IMR-90 (cell line): ENCODE results near the gene PLEKHS1. TPM values are rescaled to one million over a fixed set of nuclear protein-coding genes. Genes with fewer than 3 reads are reported as not detected.

ENCODE experiments used
- ATAC-seq: fragments of 200-7000 bp; cut with Tn5 transposase; 2 replicates; pipeline ENCODE4 v1.9.1; 2020; ENCODE audit warnings: low read depth, mild to moderate bottlenecking, moderate library complexity
- BruUV-seq: library from RNA; stranded (reverse); fragments of 400-500 nt; replicated peaks from 2 replicates; lab custom pipeline; 2021; lab: Mats Ljungman, UMichigan
- CTCF ChIA-PET: fragments of 300-600 bp; formaldehyde crosslinking; extraction: SDS; loops from one replicate; lab custom pipeline; 2021; ENCODE audit warnings: antibody characterized with exemption; lab: Yijun Ruan, JAX
- POLR2A ChIA-PET: fragments of 300-600 bp; sonication (Branson Sonifier 250); formaldehyde crosslinking; loops from one replicate; lab custom pipeline; 2022; ENCODE audit warnings: antibody characterized with exemption; ENCODE audit not compliant: unreplicated experiment; lab: Charles Lee
- DNase-seq: peaks from one replicate; pipeline ENCODE4 v3.0.0; 2013
- H2AFZ ChIP-seq: replicated peaks from 2 replicates; pipeline ENCODE3; 2013; ENCODE audit warnings: low read length, mild to moderate bottlenecking; ENCODE audit not compliant: poor library complexity
- H2AK5ac ChIP-seq: 2 replicates; pipeline ENCODE4 v1.6.1; 2013; ENCODE audit warnings: low read depth, low read length, inconsistent platforms
- H2AK9ac ChIP-seq: replicated peaks from 2 replicates; pipeline ENCODE3; 2013; ENCODE audit warnings: mild to moderate bottlenecking, low read depth, low read length, moderate library complexity; ENCODE audit not compliant: poor library complexity
- H2BK120ac ChIP-seq: 2 replicates; pipeline ENCODE4 v1.6.1; 2013; ENCODE audit warnings: low read depth, low read length, inconsistent platforms
- H2BK15ac ChIP-seq: 3 replicates; pipeline ENCODE4 v1.6.1; 2013; ENCODE audit warnings: low read depth, low read length, inconsistent platforms
- H2BK20ac ChIP-seq: 2 replicates; pipeline ENCODE4 v1.6.1; 2013; ENCODE audit warnings: low read depth, mild to moderate bottlenecking, inconsistent platforms, low read length, moderate library complexity
- H2BK5ac ChIP-seq: 2 replicates; pipeline ENCODE4 v1.6.1; 2013; ENCODE audit warnings: mild to moderate bottlenecking, low read depth, low read length, inconsistent platforms; ENCODE audit not compliant: poor library complexity, severe bottlenecking
- H3K14ac ChIP-seq: replicated peaks from 2 replicates; pipeline ENCODE4 v1.6.1; 2013; ENCODE audit warnings: low read depth, low read length, inconsistent platforms
- H3K18ac ChIP-seq: 2 replicates; pipeline ENCODE4 v1.6.1; 2013; ENCODE audit warnings: low read depth, low read length, control low read depth
- H3K23ac ChIP-seq: 2 replicates; pipeline ENCODE4 v1.6.1; 2013; ENCODE audit warnings: low read depth, low read length, inconsistent platforms
- H3K27ac ChIP-seq: 2 replicates; pipeline ENCODE4 v1.5.1; 2013; ENCODE audit warnings: mild to moderate bottlenecking, control low read depth, low read length; ENCODE audit not compliant: insufficient read depth
- H3K27me3 ChIP-seq: 2 replicates; pipeline ENCODE4 v1.6.1; 2013; ENCODE audit warnings: low read length; ENCODE audit not compliant: control insufficient read depth, insufficient read depth
- H3K36me3 ChIP-seq: 2 replicates; pipeline ENCODE4 v1.6.1; 2013; ENCODE audit warnings: low read length, mixed read lengths; ENCODE audit not compliant: control insufficient read depth, insufficient read depth
- H3K4ac ChIP-seq: 2 replicates; pipeline ENCODE4 v1.6.1; 2013; ENCODE audit warnings: low read depth, low read length, inconsistent platforms
- H3K4me1 ChIP-seq: 2 replicates; pipeline ENCODE4 v1.6.1; 2013; ENCODE audit warnings: low read length, mixed read lengths; ENCODE audit not compliant: control insufficient read depth, insufficient read depth
- H3K4me2 ChIP-seq: 2 replicates; pipeline ENCODE4 v1.6.1; 2013; ENCODE audit warnings: low read depth, mild to moderate bottlenecking, control low read depth, low read length, moderate library complexity
- H3K4me3 ChIP-seq: 2 replicates; pipeline ENCODE4 v1.5.1; 2013; ENCODE audit warnings: low read depth, mild to moderate bottlenecking, control low read depth, low read length, moderate library complexity; ENCODE audit not compliant: insufficient read depth
- H3K56ac ChIP-seq: 2 replicates; pipeline ENCODE4 v1.6.1; 2013; ENCODE audit warnings: low read length, inconsistent platforms; ENCODE audit not compliant: insufficient read depth; ENCODE audit errors: extremely low read depth
- H3K79me1 ChIP-seq, 2 experiments: 2 replicates each; pipeline ENCODE4 v1.6.1; 2013; ENCODE audit warnings: low read length in 2 of 2, inconsistent platforms in 1 of 2, low read depth in 1 of 2
- H3K9ac ChIP-seq: 2 replicates; pipeline ENCODE4 v1.6.1; 2013; ENCODE audit warnings: low read depth, low read length, control low read depth
- H3K9me1 ChIP-seq: 2 replicates; pipeline ENCODE4 v1.6.1; 2013; ENCODE audit warnings: low read length, inconsistent platforms; ENCODE audit not compliant: insufficient read depth
- H3K9me3 ChIP-seq: 2 replicates; pipeline ENCODE4 v1.6.1; 2013; ENCODE audit warnings: low read length; ENCODE audit not compliant: control insufficient read depth, insufficient read depth
- H4K20me1 ChIP-seq: 2 replicates; pipeline ENCODE4 v1.6.1; 2013; ENCODE audit warnings: low read length, inconsistent platforms; ENCODE audit not compliant: insufficient read depth
- H4K5ac ChIP-seq: 2 replicates; pipeline ENCODE4 v1.6.1; 2013; ENCODE audit warnings: mild to moderate bottlenecking, low read depth, low read length, control low read depth
- H4K8ac ChIP-seq, 2 experiments: 2 replicates each; pipeline ENCODE4 v1.6.1; 2013; ENCODE audit warnings: low read depth in 2 of 2, low read length in 2 of 2, control low read depth in 1 of 2, inconsistent platforms in 1 of 2
- H4K91ac ChIP-seq: 2 replicates; pipeline ENCODE4 v1.6.1; 2013; ENCODE audit warnings: low read depth, low read length, inconsistent platforms; ENCODE audit not compliant: insufficient read depth
- BHLHE40 ChIP-seq: fragments of 150-350 bp; IDR thresholded peaks from 2 replicates; pipeline ENCODE4 v1.6.1; 2016; ENCODE audit warnings: mild to moderate bottlenecking, low read depth, low read length
- CEBPB ChIP-seq: IDR thresholded peaks from 2 replicates; pipeline ENCODE4 v1.6.1; 2012; ENCODE audit warnings: low read depth, low read length, improper control_type of control experiment
- CHD1 ChIP-seq: IDR thresholded peaks from 2 replicates; pipeline ENCODE4 v1.6.1; 2012; ENCODE audit warnings: low read depth, low read length, improper control_type of control experiment
- CTCF ChIP-seq: conservative IDR thresholded peaks from 2 replicates; pipeline ENCODE4 v1.5.1; 2012; ENCODE audit warnings: mild to moderate bottlenecking, low read depth, low read length, improper control_type of control experiment
- ELK1 ChIP-seq: fragments of 150-350 bp; IDR thresholded peaks from 2 replicates; pipeline ENCODE4 v1.6.1; 2016; ENCODE audit warnings: low read depth, mild to moderate bottlenecking, low read length, moderate library complexity, borderline replicate concordance
- FOS ChIP-seq: fragments of 150-350 bp; IDR thresholded peaks from 2 replicates; pipeline ENCODE4 v1.6.1; 2016; ENCODE audit warnings: low read depth, low read length
- MAFK ChIP-seq: IDR thresholded peaks from 2 replicates; pipeline ENCODE4 v1.6.1; 2012; ENCODE audit warnings: low read depth, low read length, improper control_type of control experiment
- MAZ ChIP-seq: IDR thresholded peaks from 2 replicates; pipeline ENCODE4 v1.6.1; 2012; ENCODE audit warnings: low read depth, mild to moderate bottlenecking, low read length, improper control_type of control experiment, moderate library complexity, borderline replicate concordance
- MXI1 ChIP-seq: IDR thresholded peaks from 2 replicates; pipeline ENCODE4 v1.6.1; 2012; ENCODE audit warnings: low read depth, mild to moderate bottlenecking, low read length, moderate library complexity, borderline replicate concordance
- NFE2L2 ChIP-seq: fragments of 150-350 bp; IDR thresholded peaks from 2 replicates; pipeline ENCODE4 v1.6.1; 2016; ENCODE audit warnings: low read depth, mild to moderate bottlenecking, low read length
- POLR2A ChIP-seq: IDR thresholded peaks from 2 replicates; pipeline ENCODE4 v1.6.1; 2012; ENCODE audit warnings: mild to moderate bottlenecking, low read depth, low read length
- RAD21 ChIP-seq: IDR thresholded peaks from 2 replicates; pipeline ENCODE4 v1.6.1; 2012; ENCODE audit warnings: low read length, improper control_type of control experiment
- RCOR1 ChIP-seq: IDR thresholded peaks from 2 replicates; pipeline ENCODE4 v1.6.1; 2012; ENCODE audit warnings: mild to moderate bottlenecking, low read length, improper control_type of control experiment; ENCODE audit not compliant: insufficient replicate concordance
- RFX5 ChIP-seq: IDR thresholded peaks from 2 replicates; pipeline ENCODE4 v1.8.0; 2012; ENCODE audit warnings: low read depth, mild to moderate bottlenecking, low read length, moderate library complexity
- SMC3 ChIP-seq: fragments of 150-350 bp; IDR thresholded peaks from 2 replicates; pipeline ENCODE4 v1.6.1; 2016; ENCODE audit warnings: low read depth, mild to moderate bottlenecking, antibody characterized with exemption, low read length, moderate library complexity
- USF2 ChIP-seq: fragments of 150-350 bp; IDR thresholded peaks from 2 replicates; pipeline ENCODE4 v1.6.1; 2017; ENCODE audit warnings: mild to moderate bottlenecking, antibody characterized with exemption, low read length, low read depth
- WGBS, 2 experiments: methylation state at CpG; one replicate each; pipeline versions ENCODE4 v1.1.5 to v1.1.7; 2013; ENCODE audit warnings: missing lambda C conversion rate in 2 of 2; ENCODE audit not compliant: insufficient read length in 1 of 2; ENCODE audit errors: extremely low coverage in 2 of 2; 5-methylcytosine and 5-hydroxymethylcytosine counted together
- dilution Hi-C: fragments of 300-500 bp; cut with HindIII; formaldehyde crosslinking; loops from one replicate; pipeline ENCODE4 v1.14.3; 2018; ENCODE audit warnings: low sequenced_read_pairs; ENCODE audit not compliant: unreplicated experiment
- in situ Hi-C: fragments of 300-500 bp; cut with MboI; formaldehyde crosslinking; loops from 3 replicates; pipeline ENCODE4 v1.14.3; 2019; ENCODE audit warnings: low sequenced_read_pairs, inconsistent platforms, mixed read lengths
- intact Hi-C: fragments of 100-400 bp; cut with micrococcal nuclease; formaldehyde crosslinking; loops from 2 replicates; pipeline ENCODE4 v1.10.0; 2022
- polyA plus RNA-seq, 3 experiments: library from polyadenylated mRNA; depleted of rRNA; stranded (reverse); fragments of >200 nt; gene quantifications; 2 replicates each; pipeline ENCODE4 v1.2.3, GENCODE V29; 2012; ENCODE audit warnings: low replicate concordance in 1 of 3
- total RNA-seq: library from RNA; depleted of rRNA; stranded (reverse); fragments of >200 nt; gene quantifications from 2 replicates; pipeline ENCODE4 v1.2.3, GENCODE V29; 2012

PLEKHS1 gene
- total and polyA plus RNA-seq, 2 of the 4 experiments (the other 2 are of a cell fraction) = not detected

- H3K18ac ChIP-seq = no peak overlapping the region
- POLR2A ChIA-PET = no interaction called here
- H3K27ac ChIP-seq = no peak overlapping the region
Measured at GRCh38 chr10:113754125-113754524, 2.6 kb downstream of the PLEKHS1 start.

More at GRCh38 chr10:113754125-113754524, 2.6 kb downstream of the PLEKHS1 start:
- Histone ChIP-seq H2BK20ac (no peak overlapping the region), H3K4me2 (no peak overlapping the region), H2AK5ac (no peak overlapping the region), H2AK9ac (no peak overlapping the region), H4K8ac (no peak overlapping the region), H3K9me1 (no peaks in the 10 kb centered on the region), H2BK15ac (no peak overlapping the region), H3K4ac (no peak overlapping the region), H3K79me1 (no peaks in the 10 kb centered on the region), H3K9me3 (no peaks in the 10 kb centered on the region), H3K4me1 (no peaks in the 10 kb centered on the region), H3K4me3 (no peak overlapping the region), H4K5ac (no peak overlapping the region), H3K9ac (no peak overlapping the region), H2BK120ac (no peak overlapping the region), H4K91ac (no peak overlapping the region), H2BK5ac (no peak overlapping the region), H3K23ac (no peak overlapping the region), H4K20me1 (no peaks in the 10 kb centered on the region), H3K27me3 (peaks cover 6% of the 10 kb centered on the region; the same call in 1 of the 2 replicates), H3K56ac (no peak overlapping the region), H2AFZ (no peak overlapping the region), H3K14ac (no peak overlapping the region), H3K36me3 (no peaks in the 10 kb centered on the region)
- DNase-seq = no peak
- TF ChIP-seq MAFK (no peak), RCOR1 (no peak), CEBPB (no peak), POLR2A (no peak), SMC3 (no peak), CTCF (no peak), NFE2L2 (no peak), BHLHE40 (no peak), USF2 (no peak), MXI1 (no peak), RFX5 (no peak), CHD1 (no peak), MAZ (no peak), ELK1 (no peak), FOS (no peak), RAD21 (no peak)
- intact Hi-C loops = no loop called here
- dilution Hi-C loops = no loop called here
- in situ Hi-C loops = no loop called here
- BruUV-seq = no TSS peak
- WGBS, 2 experiments = no CpG with 5 or more reads among the region's 3 CpGs
- CTCF ChIA-PET = interaction anchor here (0.6 kb wide), 1 partner anchor 75 kb away, joined by 4 read pairs; no protein-coding TSS in a partner anchor
- no peak for ATAC-seq
